Measurements from ENCODE around the gene EDARADD.
"Not testable (repeated sequence)": the region's sequence is repeated elsewhere in the genome, so short reads cannot be mapped to it uniquely, and the experiment has no call there.

Gene EDARADD

DNA sequence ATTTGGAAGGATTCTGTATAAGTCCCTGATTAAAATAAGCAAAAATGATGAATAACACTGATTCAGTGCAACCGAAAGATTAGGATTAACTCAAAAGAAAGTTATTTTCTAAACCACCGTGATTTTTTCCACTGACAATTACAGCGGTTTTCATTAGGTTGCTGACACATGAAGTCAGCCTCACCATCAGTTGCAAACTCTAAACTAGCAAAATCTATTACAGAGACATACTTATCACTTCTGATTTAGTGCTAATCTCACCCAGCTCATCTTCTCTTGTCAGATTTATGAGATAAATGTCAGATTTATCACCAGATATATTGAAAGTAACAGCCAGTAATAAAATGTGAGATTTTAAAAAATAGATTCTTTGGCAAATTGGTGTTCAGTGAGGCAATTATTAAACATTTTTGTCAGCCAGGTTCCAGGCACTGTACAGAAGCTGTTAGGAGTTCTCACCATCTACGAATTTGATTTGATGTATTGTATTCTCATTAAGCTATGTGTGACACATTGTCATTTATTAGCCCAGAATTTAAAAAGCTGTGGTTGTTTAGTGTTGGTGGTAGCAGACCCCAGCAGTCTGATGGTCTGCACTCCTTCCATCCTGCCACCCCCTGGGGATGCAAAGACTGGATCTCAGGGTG, 92.4 kb downstream of the EDARADD start:
- no peak for DNase-seq (ENCODE audit: low read depth in 2 of 2)

DNA sequence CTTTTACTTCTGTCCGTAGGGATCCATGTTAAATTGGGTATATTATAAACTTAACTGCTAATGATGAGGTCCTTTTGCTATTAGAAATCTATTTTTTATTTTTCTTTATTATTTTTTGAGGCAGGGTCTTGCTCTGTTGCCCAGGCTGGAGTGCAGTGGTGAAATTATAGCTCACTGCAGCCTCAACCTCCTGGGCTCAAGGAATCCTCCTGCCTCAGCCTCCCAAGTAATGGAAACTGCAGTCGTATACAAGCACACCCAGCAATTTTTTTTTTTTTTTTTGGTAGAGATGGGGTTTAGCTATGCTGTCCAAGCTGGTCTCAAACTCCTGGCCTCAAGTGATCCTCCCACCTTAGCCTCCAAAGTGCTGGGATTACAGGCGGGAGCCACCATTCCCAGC, 95.1 kb downstream of the EDARADD start:
- DNase-seq (ENCODE audit: low read depth in 2 of 2): not testable (repeated sequence)

DNA sequence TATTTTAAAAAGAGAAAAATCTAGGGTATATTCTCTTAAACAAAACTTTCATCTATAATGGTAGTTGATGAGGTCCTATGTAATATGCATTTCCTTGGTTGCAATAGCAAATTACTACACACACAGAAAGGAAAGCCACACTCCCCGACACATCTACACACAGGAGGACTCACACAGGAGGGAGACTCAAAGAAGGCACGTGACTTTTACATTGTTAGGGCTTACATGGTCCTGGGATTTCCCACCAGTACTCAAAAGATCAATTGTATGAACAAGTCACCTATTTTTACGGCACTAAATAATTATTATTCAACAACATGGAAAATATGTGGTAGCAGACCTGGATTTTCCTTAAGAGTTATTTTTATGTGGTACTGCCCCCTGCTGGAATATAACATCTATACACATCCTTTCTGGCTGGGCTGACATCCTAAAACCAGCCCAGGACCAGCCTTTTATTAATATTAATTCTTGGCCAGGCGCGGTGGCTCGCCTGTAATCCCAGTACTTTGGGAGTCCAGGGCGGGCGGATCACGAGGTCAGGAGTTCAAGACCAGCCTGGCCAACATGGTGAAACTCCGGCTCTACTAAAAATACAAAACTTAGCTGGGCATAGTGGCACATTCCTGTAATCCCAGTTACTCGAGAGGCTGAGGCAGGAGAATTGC, 95.8 kb downstream of the EDARADD start:
- no peak for DNase-seq (ENCODE audit: low read depth in 2 of 2)

- DNase-seq (ENCODE audit: low read depth in 2 of 2): no peak
Measured at GRCh38 chr1:236491469-236492136, 97.5 kb downstream of the EDARADD start.

DNA sequence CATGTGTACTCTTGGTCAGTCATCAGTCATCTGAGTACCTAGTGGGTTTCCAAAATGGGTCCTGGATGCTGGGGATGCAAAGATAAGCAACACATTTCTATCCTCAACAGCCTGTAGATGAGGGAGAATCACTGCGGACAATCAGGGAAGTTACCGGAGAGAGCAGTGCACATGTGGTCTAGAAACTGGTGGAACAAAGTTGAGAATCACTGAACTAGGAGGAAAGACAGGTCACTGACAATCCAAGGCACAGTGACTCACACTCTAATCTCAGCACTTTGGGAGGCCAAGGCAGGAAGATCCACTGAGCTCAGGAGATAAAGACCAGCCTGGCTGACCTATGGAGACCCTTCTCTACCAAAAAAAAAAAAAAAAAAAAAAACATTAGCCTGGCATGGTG, 98.3 kb downstream of the EDARADD start:
- DNase-seq (ENCODE audit: low read depth in 2 of 2): no peak

DNA sequence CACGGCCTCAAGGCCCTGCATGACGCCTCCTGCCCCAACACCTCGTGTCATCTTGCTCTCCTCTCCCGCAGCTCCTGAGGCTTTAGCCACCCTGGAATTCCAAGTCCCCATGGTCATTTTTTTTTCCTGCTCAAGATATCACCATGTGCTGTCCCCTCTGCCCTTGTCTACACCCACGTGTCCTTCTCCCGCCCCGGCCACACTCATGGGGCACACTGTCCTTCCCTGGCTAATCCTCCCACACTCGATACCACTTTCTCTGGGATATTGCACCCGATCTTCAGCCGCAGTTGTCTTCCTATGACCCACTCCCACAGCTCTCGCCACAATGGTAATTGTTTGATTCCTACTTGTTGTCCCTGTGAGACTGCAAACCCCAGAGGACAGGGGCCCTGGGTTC, 100.0 kb downstream of the EDARADD start:
- no peak for DNase-seq (ENCODE audit: low read depth in 2 of 2)

GRCh38 chr1:236494586-236495466, 100.7 kb downstream of the EDARADD start:
- no peak for DNase-seq (ENCODE audit: low read depth in 2 of 2)

DNA sequence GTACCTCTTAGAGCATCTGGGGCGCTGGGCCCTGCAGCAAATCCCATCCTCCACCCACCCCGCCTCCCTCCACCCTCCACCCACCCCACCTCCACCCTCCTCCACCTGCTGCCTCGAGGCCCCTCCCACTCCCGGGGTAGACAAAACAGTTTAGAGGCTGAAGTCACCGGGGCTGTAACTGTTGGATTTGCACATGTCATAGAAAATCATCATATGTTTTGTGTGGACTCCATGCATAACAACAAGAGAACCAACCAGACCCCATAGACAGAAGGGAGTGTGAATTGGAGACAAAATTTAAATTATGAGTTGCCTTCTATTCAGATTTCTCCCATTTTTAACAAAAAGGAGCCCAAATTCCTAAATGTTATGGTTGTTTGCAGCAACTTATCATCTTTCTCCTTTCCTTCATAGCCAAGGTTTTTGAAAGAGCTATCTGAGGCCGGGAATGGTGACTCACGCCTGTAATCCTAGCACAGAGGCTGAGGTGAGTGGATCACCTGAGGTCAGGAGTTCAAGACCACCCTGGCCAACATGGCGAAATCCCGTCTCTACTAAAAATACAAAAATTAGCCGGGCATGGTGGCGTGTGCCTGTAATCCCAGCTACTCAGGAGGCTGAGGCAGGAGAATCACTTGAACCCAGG, 101.5 kb downstream of the EDARADD start:
- DNase-seq (ENCODE audit: low read depth in 2 of 2): no peak

DNA sequence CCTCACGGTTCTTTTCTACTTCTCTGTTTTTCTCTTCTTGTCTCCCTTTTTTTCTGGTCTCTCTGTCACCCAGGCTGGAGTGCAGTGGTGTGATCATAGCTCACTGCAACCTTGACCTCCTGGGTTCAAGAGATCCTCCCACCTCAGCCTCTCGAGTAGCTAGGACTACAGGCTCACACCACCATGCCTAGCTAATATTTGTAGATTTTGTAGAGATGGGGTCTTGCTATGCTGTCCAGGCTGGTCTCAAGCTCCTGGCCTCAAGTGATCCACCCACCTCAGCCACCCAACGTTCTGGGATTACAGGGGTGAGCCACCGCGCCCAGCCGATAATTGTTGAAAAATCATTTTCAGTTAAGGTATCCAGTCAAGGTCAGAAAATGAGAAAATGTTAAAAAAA, 103.8 kb downstream of the EDARADD start:
- no peak for DNase-seq (ENCODE audit: low read depth in 2 of 2)

GRCh38 chr1:236501093-236501492, 107.0 kb downstream of the EDARADD start:
- no peak for DNase-seq (ENCODE audit: low read depth in 2 of 2)

GRCh38 chr1:236502579-236502971, 108.5 kb downstream of the EDARADD start:
- DNase-seq (ENCODE audit: low read depth in 2 of 2): no peak

DNA sequence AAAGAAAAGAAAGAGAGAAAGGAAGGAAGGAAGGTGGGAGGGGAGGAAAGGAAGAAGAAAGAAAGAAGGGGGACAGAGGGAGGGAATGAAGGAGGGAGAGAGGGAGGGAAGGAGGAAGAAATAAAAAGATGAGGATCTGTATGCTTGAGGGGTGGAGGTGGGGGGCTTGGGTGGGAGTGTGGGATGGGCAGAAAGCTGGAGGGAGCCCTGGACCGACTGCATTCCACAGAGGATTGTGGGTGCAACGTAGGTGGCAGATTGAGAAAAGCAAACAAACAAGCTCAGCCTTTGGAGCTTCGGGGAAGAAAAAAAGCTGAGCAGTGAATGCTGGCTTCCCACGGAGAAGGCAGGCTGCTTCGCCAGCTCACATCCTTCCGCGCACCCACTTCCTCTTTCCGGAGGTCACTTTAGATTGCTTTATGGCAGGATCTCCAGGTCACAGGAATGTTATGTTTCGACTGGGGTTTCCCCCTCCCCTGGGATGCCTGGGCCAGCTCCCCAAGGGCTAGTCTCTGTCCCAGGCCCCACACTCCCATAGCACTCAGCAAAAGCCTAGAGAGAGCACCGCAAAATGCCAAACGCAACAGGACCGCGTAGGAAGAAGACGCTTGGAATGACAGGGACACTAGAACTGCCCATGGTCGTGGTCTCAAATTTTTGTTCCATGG, 109.0 kb downstream of the EDARADD start:
- DNase-seq (ENCODE audit: low read depth in 2 of 2): no peak

- DNase-seq (ENCODE audit: low read depth in 2 of 2): not testable (repeated sequence)
Measured at GRCh38 chr1:236504338-236504737, 110.3 kb downstream of the EDARADD start.

- no peak for DNase-seq (ENCODE audit: low read depth in 2 of 2)
Measured at GRCh38 chr1:236507022-236507700, 113.1 kb downstream of the EDARADD start.

- no peak for DNase-seq (ENCODE audit: low read depth in 2 of 2)
Measured at GRCh38 chr1:236508593-236509027, 114.5 kb downstream of the EDARADD start.

GRCh38 chr1:236509203-236509602, 115.1 kb downstream of the EDARADD start:
- no peak for DNase-seq (ENCODE audit: low read depth in 2 of 2)

GRCh38 chr1:236509647-236510401, 115.7 kb downstream of the EDARADD start:
- DNase-seq (ENCODE audit: low read depth in 2 of 2): no peak

- no peak for DNase-seq (ENCODE audit: low read depth in 2 of 2)
Measured at GRCh38 chr1:236511735-236512418, 117.8 kb downstream of the EDARADD start.
